Iris pigment epithelial cell (primary cell): Measurements from ENCODE around the gene ABTB2.

Experiments
- DNase-seq: peaks from one replicate; pipeline ENCODE4 v3.0.0-alpha.2; 2011; ENCODE audit warnings: low read depth

Gene ABTB2

DNA sequence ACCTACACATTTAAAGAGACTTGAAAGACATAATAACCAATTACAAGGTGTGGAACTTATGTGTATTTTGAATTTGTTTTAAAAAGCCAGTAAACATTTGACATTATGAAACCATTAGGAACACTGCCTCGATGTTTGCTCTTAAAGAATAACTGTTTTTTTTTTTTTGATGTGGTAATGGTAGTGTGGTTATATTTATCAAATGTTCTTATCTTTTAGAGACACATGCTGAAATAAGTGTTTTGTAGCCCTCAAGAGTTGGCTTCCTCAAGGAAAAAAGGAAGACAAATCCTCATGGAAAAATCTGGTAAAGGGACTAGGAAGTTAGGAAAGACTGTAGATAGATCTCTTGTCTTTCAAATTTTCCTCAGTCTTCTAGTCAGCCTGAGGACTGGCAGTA is 2.2 kb upstream of the ABTB2 start:
- DNase-seq = no peak

DNA sequence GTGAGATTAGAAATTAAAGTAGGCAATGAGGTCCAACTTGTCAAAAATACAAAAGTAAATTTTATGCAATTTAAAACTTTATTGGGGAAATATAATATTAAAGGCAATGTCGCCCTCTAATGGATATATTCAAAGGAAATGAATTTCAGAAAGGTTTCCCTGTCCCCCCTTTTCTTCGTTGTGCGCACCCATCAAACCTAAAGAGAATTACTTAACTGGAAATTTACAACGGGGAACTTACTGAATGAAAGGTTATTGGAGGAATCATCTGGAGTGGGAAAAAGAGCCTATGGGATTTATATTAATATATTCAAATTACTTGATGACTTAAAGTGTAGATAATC is 1.7 kb upstream of the ABTB2 start:
- no peak for DNase-seq

GRCh38 chr11:34358728-34359547 is 1.1 kb upstream of the ABTB2 start:
- DNase-seq = peak; percentile 78

DNA sequence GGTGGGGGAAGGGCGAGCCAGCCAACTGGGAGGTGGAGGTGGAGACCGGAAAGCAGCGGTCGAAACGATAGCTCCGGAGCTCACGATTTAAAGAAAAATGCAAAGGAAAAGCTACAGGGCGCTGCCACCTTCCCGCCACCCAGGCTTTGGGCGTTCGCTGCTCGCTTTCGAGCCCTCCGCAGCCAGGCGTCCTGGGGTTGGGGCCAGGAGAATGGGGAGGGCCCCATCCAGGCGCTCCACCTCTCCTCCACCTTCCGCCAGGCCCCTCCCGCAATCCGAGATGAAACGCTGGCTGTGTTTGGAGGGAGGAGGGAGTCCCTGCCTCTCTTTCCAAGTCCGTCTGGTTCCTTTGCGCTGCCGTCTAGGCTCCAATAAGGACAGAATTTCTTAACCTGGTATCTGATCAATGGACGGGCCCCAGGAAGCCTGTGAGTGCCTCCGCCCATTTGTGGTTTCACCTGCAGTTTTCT is 483 bp upstream of the ABTB2 start:
- peak; percentile 56 for DNase-seq

DNA sequence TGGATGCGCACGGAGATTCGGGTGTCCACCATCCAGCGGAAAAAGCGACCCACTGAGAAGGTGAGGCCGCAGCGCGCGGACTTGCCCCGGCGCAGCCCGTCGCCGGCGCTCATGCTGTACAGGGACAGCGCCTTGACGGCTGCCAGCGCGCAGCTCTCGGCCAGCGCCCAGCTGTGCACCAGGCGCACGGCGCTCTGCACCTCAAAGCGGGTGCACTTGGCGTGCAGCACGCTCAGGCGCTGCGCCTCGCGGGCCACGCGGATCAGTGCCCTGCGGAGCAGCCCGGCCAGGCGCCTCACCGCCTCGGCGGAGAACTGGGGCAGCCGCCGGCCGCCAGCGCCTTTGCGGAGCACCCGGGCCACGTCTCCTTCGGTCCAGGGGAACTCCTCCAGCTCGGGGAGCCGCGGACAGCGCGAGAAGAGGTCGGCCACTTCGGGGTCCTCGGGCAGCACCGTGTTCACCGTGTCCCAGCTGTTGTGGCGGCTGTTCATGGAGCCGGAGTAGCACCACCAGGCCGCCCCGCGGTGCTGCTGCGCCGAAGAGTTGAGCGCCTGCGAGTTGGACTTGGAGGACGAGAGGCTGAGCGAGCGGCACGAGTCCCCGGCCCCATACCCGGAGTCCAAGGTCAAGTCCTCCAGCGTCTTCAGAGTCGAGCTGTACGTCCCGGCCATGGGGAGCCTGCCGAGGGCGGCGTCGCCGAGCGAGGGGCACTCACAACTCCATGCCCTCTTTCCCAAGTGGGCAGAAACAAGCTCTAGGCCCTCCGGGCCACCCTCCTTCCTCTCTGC is 703 bp downstream of the ABTB2 start:
- DNase-seq = peak; percentile 72

- DNase-seq = peak; percentile 78
Observed at GRCh38 chr11:34356576-34356912, 1.3 kb downstream of the ABTB2 start.

- no peak for DNase-seq
Observed at GRCh38 chr11:34356130-34356529, 1.7 kb downstream of the ABTB2 start.

DNA sequence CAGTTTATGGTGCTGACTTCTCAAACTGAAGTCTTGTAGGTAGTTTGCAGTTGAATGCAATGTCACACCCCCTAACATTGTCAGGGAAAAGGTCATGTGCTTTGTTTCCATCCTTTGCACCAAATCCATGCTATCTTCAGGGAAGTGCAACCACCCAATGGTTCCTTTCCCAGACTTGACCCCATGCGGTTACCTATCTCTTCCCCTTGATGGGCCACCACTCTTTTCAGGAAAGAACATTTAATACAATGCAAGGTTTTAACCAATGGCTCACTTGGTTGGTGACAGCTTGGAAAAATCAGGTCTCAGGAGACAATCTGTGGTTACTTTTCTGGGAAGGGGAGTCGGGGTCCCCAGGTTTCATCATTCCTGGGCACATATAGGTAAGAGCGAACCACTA is 2.1 kb downstream of the ABTB2 start:
- no peak for DNase-seq

- DNase-seq = peak; percentile 39
Observed at GRCh38 chr11:34354782-34355181, 3.0 kb downstream of the ABTB2 start.

DNA sequence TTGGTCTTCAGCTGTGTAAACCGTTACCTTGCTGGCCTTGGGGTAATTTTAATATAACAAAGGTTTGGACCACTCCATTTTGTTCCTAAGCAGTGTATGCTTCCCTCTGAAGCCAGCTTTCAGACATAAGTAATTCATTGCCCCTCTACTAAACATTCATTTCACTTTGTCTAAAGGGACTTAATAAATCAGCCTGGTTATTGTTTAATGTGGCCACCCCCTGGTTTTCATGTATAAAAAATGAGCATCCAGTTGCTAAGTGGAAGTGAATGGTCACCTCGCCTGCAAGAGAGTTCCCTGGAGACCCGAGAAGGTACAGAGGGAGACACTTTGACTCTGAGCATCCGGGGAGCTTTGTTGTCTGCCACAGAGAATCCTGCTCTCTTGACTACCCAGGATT is 3.9 kb downstream of the ABTB2 start:
- DNase-seq = no peak

DNA sequence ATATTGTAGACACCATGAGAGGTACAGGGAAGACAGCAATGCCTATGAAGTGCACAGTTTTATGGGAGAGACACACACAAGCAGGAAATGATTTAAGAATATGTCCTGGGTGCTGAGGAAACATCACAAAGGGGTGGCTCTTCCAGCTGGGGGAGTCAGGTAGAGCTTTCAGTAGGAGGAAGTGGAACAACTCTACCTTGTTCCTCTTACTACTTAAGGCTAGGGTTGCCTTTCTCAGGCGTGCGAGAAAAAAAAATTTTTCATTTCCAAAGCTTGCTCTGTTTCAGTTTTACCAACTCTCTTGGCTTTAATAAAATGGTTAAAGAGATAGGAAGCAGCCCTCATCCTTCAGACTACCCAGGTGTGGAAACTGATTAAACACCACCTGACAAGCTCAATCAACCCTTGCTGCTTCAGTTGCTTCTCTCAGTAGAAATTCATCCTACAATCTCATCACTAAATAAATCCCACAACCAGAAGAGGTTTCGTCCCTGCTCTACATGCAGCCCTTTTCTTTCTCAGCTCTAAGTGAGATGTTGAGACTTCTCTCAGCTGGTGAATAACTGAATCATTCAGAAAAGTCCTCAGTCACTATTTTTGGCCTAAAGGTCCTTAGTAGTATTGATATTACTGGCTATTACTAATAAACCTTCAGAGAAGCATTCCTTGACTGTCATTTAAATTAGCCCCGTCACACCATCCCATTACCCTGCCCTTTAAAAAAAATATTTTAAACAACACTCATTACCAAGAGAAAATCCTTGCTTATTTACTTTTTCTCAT is 5.9 kb downstream of the ABTB2 start:
- DNase-seq = no peak

GRCh38 chr11:34351051-34351450 is 6.8 kb downstream of the ABTB2 start:
- DNase-seq = no peak

DNA sequence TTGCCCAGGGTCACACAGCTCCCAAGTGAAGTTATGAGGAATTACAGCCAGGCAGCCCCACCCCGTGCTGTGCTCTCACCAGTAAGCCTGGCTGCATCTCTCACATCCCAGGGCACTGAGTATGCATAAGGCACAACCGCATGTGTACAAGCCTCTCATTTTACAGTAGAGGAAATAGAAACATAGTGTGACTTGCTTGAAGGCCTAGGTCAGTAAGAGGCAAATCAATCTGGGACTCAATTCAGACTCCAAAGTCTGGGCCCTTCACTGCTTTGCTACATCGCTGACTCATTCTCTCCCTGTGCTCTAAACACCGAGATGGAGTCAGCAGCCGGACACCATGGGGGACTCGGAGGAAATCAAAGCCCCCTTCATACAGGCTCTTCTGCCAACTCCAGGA is 7.9 kb downstream of the ABTB2 start:
- peak; percentile 78 for DNase-seq

DNA sequence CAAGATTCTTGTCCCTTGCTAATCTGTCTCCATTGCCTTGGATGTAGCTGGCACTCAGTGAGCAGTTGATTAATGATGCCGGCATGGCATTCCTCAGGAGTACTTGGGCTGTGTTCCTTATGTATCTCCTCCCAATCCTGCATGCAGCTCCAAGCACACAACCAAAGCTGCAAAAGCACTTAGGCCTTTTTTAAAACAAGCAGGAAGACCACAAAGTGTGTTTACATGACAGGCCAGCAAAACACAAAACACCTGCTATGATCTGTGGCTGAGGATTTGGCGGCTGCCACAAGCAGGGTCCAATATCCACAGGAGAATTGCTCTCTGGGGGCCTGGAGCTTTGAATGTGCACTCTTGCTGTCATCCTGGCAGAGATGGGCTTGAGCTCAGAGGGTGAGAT is 8.9 kb downstream of the ABTB2 start:
- DNase-seq = no peak

- DNase-seq = no peak
Observed at GRCh38 chr11:34348096-34348495, 9.7 kb downstream of the ABTB2 start.

DNA sequence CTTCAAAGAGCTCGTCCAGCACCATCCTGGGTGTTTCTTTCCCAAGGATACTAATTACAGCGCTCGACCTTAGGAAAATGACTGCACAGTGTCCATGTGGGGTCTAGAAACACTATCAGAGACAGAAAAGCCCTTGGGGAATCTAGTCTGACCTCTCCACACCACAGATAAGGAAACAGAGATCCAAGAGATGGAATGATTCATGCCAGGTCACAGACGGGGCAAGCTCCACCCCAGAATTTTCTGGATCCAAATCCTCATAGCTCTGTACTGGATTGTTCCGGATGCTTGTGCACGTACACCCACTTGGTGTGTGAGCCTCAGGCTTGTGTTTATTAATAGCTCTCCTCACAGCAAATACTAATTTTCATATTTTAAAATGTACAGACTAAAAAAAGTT is 11.3 kb downstream of the ABTB2 start:
- DNase-seq = peak; percentile 85

- peak; percentile 72 for DNase-seq
Observed at GRCh38 chr11:34345991-34346480, 11.8 kb downstream of the ABTB2 start.

- DNase-seq = no peak
Observed at GRCh38 chr11:34345540-34345876, 12.3 kb downstream of the ABTB2 start.

DNA sequence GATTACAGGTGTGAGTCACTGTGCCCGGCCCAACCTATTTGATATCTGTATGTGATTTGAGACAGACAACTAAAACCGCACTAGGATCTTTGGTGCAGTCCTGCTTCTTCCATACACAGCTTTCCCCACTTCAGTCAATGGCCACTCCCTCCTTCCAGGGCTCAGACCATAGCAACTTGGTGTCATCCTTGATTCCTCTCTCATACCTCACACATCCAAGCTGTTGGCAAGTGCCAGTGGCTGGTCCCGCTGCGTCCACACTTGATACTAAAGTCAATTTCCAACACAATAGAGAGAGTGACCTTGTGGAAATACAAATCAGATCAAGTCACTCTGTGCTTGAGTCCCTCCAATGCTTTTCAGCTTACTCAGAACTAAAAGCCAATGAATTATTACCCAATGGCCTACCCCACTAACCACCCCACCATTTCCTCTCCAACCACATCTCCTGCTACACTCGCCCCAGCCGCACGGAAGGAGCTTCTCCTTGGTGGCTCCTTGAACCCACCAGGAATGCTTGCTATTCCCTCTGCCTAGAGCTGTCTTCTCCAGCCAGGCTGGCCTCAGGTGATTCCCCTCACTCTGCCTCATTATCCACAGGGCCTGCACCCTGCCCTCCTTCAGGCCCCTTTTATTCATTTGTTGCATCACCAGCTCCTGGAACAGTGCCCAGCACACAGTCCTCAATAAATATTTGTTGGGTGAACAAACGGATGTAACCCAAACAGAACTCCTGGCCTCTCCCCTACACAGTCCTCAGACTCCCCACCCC is 12.9 kb downstream of the ABTB2 start:
- peak; percentile 92 for DNase-seq

DNA sequence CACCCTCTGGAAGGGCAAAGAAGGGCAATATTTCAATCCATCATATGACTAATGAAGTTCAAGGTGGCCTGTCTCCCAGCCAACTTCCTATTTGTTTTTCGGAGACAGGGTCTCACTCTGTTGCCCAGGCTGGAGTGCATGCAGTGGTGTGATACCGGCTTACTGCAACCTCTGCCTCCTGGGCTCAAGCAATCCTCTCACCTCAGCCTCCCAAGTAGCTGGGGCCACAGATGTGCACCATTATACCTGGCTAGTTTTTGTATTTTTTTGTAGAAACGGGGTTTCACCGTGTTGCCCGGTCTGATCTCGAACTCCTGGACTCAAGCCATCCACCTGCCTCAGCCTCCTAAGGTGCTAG is 13.4 kb downstream of the ABTB2 start:
- DNase-seq = no peak

DNA sequence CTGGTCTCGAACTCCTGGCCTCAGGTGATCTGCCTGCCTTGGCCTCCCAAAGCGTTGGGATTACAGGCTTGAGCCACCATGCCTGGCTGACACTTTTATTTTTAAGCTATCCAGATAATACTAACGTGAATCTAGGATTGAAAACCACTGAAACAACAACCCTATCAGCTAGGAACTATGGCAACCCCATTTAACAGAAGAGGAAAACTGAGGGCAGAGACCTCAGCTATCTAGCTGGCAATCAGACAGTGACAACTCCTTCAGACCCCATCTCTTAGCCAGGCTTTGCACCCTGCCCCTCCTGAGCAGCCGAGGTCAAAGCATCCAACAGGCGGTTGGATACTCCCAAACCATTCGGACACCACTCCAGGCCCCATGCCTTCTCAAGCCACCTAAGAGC is 14.1 kb downstream of the ABTB2 start:
- no peak for DNase-seq

- DNase-seq = peak; percentile 94
Observed at GRCh38 chr11:34343153-34343552, 14.7 kb downstream of the ABTB2 start.
